UCSD-AML1 (cell line): ENCODE measurements around the gene TSSC4.
A peak's percentile ranks its signal among the peaks of the same experiment; 100 is the strongest.

Experiments
- DNase-seq: peaks from one replicate; lab custom pipeline; 2025; ENCODE audit not compliant: unreplicated experiment; lab: John Stamatoyannopoulos, UW

Gene TSSC4

DNA sequence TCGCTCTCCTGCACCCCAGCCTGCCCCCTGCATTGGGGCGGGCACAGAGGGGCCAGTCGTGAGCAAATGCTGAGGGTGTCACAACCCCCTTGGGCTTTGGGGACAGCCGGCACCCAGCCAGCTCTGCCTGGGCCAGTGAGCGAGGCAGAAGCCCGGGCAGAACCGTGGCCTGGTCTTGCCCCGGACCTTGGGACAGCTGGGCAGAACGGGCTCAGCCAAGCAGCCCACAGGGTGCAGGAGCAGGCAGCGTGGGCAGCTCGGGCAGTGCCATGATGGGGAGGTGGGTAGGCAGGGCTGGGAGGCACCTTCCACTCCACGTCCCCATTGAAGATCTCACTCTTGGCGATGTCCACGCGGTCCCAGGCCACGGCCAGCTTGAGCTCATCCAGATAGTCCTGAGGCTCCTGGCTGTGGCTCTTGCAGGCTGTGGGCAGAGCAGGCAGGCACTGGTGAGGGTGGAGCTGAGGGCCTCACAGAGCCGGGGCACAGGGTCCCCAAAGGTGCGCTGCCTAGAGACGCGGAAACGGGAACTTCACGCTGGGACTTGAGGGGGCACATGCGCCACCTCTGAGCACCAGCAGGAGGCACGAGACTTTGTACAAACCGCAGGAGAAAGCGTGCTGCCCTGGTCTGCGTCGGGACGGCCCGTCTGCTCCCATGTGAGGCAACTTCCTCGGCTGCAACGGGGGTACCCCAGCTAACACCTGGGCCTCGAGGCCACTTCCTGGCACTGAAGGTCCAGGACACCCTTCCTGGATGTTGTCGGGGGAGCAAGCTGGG is 15.2 kb downstream of the TSSC4 start:
- no peak for DNase-seq

DNA sequence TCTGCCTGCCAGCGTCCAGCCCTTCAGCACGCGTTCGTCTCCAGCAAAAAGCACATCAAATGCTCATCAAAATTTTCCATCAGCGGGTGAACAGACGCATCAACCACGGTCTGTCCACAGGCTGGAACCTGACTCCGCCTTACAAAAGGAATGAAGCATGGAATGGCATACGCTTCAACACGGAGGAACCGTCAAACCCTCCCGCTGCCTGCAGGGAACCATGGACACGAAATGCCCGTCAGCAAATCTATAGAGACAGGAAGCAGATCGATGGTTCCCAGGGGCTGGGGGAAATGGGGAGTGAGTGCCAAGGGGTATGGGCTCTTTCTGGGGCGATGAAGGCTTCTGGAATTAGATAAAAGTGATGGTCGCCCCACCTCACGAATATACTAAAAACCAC is 16.2 kb downstream of the TSSC4 start:
- DNase-seq: no peak

DNA sequence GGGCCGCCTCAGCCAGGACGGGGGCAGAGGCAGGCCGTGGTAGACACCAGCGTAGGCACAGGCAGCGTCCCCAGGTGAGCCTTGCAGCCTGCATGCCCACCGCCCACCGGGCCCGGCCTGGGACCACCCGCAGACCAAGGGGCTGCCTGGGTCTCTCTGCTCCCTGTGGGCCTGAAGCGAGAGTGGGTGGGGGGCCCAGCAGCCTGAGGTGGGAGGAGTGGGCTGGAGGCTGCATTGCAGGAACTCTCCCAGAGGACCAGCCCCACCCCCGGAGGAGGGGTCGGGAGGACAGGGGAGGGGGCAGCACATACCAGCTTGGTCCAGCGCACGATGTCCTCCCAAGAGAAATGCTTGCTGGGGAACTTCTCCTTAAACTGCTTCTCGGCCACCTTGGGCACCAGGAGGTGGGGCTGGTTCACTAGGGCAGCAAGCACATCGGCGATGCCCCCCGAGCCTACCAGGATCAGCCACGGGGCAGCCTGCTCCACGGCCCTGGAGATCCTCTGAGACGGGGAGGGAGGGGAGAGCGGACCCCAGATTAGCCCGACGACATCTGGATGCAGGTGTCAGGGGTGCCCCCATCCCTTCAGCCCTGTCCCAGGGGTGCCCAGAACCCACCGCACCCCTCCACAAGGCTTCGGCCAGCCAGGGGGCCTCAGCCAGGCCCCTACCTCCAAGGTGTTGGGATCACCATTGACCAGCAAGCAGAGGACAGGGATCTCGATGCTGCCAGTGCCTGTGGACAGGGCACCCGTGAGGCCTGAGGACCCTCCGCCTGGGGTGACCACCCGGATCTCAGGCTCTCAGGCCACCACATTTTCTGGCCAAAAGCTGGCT is 17.5 kb downstream of the TSSC4 start:
- DNase-seq: no peak

DNA sequence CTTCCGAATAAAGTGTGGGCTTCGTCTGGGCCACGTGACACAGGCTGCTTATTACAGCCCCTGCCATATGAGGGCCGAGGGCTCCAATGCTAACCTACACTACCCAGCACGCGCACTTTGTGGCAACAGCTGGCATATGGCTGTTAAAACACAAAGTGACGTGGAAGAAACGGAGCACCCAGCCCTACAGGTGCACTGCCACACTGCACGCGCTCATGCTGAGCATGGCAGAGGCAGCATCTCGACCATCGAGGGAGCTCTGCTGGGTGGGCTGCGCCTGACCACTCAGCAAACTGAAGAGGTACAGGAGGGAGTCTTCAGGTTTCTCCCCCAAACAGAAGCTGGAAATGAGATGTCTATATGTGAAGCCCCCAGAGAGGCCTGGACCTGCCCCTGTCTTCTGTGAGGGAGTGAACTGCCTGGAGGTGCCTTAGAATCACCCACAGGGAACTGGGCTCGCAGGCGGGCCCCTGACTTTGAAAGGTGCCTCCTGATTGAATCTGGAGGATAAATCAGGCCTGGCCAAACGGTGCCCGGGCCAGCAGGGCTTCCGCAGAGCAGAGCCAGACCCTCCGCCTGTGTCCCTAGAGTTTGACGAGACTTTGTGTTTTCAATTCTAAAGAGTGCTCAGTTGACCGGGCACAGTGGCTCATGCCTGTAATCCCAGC is 18.3 kb downstream of the TSSC4 start:
- DNase-seq: no peak

DNA sequence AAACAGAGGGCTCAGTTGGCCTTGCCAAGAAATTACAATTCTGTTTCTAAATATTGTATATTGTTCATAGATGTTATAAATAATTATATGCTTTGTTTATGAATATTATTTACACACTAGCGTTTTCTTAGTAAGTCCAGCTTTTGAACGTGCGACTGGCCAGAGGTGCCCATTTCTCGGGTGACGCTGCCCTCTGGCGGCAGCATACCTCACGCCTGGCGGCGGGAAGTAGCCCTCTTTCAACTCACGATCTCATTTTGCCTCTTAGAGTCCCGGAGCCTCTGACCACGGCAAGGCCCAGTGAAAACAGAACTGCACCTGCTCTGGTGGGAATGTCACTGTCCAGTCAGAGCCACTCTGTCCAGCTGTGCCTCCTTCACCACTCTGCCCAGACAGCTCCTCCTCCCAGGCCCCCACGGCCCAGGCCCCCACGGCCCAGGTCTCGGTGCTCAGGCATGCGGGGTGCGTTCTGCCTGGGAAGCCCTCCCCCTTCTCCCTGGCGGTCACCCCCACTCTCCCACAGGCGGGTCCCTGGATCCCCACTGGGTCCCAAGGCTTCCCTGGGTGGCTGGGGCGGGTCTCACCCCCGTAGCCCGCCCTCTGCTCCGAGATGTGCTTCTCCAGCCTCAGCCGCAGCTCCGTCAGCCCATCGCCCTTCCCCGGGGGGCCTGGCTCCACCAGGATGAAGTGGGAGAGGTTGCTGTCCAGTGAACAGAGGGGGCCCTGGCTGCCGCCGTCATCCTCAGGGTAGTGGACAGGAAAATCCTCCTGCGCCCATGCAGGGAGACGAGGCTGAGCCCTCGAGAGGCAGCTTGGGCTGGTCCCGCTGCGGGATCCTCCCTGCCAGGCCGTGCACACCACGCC is 19.3 kb downstream of the TSSC4 start:
- DNase-seq: peak; percentile 80

DNA sequence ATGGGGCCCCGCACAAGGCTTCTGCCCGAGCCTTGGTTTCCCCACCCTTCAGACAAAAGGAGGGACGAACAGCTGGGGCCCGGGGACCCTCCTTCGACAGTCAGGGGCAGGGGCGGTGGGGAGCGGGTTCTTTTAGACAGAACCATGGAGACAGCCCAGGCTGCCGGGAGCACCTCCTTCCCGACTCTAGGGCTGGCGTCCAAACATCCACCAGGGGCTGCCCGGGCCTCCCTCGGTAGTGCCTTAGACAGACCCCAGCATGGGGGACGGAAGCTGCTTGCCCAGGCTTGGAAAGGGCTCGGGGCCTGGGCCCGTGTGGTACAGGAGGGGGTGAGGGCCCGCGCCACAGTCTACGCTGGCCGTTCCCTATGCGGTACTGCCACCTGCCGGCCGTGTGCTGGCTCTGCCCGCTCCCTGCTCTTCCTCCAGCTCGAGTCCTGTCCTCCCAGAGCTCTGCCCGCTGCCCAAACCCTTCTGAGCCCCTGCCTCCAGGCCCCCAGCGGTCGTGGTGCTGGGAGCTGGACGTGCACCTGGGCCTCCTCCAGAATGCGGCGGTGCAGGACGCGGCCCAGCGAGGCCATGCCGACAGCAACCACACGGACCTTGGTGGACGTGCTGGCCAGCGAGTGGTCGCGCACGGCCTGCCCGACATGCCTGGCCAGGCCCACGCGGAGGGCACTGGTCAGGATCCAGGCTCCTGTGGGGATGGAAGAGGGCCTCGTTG is 20.1 kb downstream of the TSSC4 start:
- DNase-seq: peak; percentile 81

DNA sequence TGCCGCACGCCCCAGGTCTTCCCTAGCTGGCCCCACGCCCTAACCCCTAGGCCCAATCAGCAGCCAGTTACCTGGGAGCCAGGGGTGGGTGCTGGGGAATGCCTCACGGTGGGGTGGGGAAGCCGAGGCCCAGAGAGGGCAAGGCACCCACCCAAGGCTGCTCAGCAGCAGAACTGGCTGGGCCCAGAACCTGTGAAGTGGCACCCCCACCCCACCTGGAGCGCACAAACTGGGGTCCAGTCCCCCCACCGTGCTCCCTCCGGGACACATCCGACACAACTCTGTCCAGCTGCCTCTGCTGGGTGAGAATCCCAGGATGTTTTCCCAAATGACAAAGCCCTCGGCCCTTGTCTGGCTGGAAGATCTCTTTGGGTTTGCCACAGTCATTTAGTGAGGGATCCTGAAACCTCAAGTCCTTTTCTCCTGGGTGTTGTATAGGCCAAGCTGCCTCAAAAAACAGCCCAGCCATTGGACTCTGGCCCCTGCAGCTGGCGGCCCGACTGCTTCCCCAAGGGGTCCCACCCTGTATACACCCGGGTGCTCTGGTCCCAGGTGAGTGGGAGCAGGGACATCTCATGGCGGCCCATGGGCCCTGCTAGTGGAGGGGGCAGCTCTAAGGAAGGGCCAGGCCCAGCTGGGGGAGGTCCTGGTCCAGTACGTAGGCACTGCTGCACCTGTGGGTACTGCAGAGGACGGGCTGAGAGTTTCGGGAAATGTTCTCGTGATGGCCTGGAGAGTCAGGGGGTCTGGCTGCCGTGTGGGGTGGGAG is 20.9 kb downstream of the TSSC4 start:
- no peak for DNase-seq

DNA sequence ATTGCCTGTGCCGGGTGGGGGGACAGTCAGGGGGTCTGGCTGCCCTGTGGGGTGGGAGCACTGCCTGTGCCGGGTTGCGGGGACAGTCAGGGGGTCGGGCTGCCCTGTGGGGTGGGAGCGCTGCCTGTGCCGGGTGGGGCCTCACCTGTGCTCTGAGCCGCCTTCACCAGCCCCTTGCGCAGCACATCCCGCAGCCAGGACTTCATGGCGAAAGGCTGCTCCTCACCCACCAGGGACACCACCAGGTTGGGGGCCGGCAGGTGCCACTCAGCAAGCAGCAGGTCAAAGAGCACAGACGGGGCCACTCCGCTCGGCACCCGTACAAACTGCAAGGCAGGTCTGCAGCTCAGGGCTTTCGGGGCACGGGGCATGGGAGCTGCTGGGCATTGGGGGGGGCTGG is 21.4 kb downstream of the TSSC4 start:
- no peak for DNase-seq

DNA sequence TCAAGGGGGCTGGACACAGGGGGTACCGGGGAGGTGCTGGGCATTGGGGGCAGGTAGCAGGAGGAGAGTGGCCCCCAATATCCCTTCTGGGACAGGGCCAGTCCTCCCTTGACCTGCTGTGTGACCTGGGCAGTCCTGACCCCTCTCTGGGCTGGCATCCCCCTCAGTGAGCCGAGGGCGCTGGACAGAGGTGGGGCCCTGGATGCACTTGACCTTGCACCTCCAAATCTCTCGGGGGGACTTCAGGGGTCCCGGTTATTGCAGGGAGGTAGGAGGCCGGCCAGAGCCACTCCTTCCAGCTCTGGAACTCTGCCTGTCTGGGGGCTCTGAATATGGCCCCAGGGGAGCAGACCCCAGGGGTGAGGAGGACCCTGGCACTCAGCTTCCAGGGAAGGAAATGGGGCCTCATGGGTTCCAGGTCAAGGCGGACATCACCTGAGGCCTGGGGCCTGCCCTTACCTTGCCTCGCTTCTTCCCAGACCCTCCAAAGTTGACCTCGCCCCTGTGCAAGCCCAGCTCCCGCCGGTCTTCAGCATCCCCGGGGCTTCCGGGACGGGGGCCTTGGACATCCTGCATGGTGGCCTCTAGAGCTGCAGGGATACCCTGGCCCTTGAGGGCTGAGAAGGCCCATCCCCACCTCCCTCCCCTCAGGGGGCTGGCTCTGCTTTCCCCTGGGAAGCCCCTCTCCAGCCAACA is 22.1 kb downstream of the TSSC4 start:
- no peak for DNase-seq

DNA sequence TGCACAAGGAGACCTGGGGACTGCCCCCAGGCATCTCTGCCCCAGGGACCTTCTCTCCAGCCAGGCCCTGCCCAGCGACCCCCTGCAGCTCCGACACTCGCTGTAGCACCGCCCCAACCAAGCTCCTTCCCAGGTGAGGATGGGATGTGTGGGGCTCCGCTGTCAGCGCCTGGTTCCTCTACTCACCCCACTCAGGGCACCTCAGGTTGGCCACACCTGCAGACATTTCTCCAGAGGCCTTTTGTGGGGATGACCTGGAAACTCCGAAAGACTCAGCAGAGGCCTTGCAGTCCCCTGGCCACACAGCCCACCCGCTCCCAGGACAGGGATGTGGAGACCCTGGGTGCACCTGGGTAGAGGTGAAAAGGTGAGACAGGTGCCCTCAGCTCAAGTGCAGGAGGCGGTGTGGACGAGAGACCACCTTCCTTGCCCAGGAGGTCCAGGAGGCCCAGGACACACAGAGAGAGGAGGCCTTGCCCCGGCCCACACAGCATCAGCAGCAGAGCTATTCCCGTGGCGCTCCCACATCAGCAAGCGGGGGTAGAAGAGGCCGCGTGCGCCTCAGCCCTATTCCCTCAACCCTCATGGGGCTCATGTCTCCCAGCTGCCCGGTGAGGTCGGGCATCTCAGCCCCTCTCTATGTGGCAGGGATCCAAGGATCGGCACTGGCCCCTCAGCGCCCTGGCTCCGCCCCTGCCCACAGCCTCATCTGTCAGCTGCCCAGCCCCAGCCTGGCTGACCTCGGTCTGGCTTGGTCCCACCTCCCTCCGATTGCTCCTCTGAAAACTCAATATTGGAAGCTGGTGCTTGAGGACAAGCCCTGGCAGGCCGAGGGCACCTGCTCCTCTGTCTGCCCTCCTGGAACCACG is 22.8 kb downstream of the TSSC4 start:
- DNase-seq: no peak

DNA sequence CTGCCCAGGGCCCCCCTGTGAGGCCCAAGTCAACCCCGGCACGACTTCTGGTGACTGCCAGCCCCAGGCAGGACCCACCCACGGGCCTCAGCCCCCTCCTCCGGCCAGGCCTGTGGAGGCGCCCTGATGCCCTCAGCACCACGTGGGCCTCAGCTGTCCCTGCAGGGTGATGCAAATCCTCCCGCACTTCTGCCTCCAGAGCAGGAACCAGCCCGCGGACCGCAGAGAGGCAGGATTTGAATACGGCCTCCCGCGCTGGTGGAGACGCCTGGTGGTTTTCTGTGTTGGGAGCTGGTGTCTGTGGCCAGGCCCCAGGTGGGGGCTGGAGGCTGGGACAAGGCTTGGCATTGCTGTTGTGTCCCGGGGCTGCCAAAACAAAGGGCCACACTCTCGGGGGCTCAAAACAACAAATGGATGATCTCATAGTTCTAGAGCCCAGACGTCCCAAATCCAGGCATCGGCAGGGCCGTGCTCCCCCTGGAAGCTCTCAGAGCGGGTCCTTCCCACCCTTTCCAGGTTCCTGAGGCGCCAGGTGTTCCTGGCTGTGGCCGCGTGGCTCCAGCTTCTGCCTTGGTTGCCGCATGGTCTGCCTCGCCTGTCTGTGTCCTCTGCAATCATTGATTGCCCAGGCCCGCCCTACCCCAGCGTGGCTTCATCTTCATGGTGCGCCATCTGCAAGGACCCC is 24.4 kb downstream of the TSSC4 start:
- no peak for DNase-seq

DNA sequence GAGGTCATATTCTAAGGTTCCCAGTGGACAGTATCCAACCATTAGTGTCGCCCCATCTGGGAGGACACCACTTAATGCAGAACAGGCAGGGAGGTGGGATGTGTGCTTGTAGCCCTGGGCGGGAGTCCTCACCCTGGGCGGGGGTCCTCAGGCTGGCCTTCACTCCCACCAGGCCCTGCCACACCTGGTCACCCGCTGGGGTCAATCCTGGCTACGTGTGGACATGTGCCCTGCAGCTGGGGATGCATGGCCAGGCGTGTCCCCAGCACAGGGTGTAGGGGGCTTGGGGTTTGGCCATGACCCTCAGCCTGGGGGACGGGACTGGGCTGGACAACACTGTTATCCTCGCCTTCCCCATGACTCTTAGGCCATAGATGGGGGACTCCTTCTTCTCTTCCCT is 25.0 kb downstream of the TSSC4 start:
- DNase-seq: no peak

DNA sequence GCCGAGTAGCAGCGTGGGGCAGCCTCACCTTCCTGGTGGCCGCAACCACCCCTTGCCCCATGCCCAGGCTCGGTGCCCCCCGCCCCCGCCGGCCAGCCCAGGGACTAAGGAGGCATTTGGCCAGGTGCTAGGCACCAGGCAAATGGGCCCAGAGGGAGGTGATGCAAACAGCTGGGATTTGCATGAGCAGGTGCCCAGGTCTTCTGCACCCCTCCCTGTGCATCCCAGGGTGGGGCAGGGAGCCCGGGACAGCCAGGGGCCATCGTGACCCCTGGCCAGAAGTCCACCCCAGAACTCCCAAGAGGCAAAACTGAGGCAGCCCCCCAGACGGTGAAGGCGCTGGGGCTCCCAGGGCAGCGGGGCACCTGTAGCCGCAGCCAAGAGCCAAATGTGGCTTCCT is 25.7 kb downstream of the TSSC4 start:
- DNase-seq: no peak

DNA sequence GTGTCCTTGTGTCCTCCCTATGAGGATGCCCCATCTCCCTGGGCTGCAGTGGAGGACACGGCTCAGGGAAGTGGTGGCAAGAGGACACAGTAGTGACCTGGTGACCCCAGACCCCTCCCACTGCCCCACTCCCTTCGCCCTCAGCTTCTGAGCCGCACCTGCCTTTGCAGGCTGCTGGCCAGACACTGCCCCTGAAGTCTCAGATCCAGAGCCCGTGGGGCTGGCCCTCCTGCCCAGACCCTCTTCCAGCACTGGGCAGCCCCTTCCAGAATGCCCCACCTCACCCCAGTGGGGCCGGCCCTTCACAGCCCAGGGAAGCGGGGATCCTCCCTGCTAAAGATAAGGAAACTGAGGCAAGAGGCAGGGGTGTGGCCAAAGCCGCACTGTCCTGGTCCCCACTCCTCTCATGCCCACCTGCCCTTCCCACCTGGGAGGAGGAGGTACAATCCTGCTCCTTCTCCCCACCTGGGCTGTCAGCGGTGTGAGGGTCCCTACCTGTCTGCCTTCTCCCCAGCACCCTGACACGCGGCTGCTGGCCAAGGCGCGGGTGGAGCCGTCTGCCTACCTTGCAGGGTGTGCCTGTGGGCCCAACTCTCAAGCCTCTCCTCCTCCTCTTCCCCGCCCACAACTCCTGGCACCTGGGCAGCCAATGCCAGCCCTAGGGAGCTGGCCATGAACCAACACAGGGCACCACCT is 26.4 kb downstream of the TSSC4 start:
- no peak for DNase-seq

DNA sequence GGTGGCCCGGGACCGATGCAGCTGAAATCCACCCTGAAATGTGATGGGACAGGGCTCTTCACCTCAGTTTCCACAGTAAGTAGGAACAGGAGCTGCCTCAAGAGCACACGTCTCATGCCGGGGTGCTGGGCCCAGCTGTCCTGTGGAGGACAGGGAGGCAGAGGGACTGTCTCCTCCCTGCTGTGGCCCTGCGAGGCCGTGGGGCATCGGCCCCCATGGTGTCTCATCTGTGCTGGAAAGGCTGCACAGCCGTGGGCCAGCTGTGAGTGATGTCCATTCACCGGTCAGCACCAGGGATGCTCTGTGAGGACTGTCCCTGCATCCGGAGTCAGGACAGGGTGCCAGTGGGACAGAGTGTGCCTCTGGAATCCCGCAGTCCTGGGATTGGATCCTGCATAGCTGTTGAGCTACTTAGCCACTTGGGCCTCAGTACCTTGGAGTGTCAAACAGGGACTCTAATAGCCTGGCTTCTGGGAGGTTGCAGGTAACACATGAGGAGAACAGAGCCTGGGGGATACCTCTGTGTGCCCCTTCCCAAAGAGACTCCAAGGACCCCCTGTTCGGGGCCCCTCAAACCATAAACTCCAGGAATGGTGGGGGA is 27.3 kb downstream of the TSSC4 start:
- no peak for DNase-seq

DNA sequence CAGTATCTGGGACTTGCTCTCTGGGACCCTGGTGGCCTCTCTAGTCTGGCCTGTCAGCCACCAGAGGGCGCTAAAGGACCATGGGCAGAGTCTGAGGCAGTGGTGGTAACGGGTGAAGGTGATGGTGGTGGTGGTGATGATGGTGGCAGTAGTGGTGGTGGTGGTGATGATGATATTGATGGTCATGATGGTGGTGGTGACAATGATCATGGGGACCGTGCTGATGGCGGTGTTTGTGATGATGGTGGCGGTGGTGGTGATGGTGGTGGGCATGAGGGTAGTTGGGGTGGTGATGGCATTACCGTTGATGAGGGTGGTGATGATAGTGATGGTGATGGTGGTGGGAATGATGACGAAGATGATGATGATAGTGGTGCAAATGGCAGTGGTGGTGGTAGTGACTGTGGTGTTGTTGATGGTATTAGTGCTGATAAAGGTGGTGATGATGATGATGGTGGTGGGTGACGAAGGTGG is 27.8 kb downstream of the TSSC4 start:
- DNase-seq: peak; percentile 76
